H1 (cell line): ENCODE data around the gene VASN. TPM values are rescaled to one million over a fixed set of nuclear protein-coding genes. Genes with fewer than 3 reads are reported as not detected.

Source experiments
- BACH1 ChIP-seq: IDR thresholded peaks from 2 replicates; pipeline ENCODE4 v1.6.1; 2012; ENCODE audit warnings: low read length, improper control_type of control experiment
- CBX5 ChIP-seq: fragments of 300-800, 300-1000 bp; sonication (generic); IDR thresholded peaks from 2 replicates; pipeline ENCODE4 v1.7.1; 2016; ENCODE audit warnings: antibody characterized with exemption, low read length, low read depth
- GABPA ChIP-seq: IDR thresholded peaks from 2 replicates; pipeline ENCODE4 v1.6.1; 2011; ENCODE audit warnings: mild to moderate bottlenecking, low read length, moderate library complexity, borderline replicate concordance; ENCODE audit not compliant: insufficient read depth
- HDAC6 ChIP-seq: IDR thresholded peaks from one replicate; pipeline ENCODE4 v1.7.1; 2012; ENCODE audit warnings: low read depth, mild to moderate bottlenecking, inconsistent platforms, low read length, moderate library complexity
- PHF8 ChIP-seq: fragments of 200-600 bp; sonication (generic); conservative IDR thresholded peaks from 2 replicates; pipeline ENCODE4 v1.7.1; 2012; ENCODE audit warnings: low read depth, mild to moderate bottlenecking, inconsistent platforms, low read length, moderate library complexity
- RAD21 ChIP-seq, 2 experiments: IDR thresholded peaks in 1 of 2; conservative IDR thresholded peaks in 1 of 2; 2 replicates each; pipeline ENCODE4 v1.6.1; 2011; ENCODE audit warnings: low read depth in 2 of 2, low read length in 2 of 2, improper control_type of control experiment in 1 of 2, inconsistent platforms in 1 of 2, mild to moderate bottlenecking in 1 of 2, moderate library complexity in 1 of 2
- polyA plus RNA-seq, 7 experiments: library from polyadenylated mRNA; depleted of rRNA in 3 of 7; stranded (reverse) in 5 of 7; unstranded in 2 of 7; fragments of >200 nt in 5 of 7; fragments of 200-250 nt in 2 of 7; gene quantifications; 1 replicate in 5 of 7; 2 replicates in 1 of 7; 4 replicates in 1 of 7; pipeline versions ENCODE4 v1.2.1 to v1.2.3, GENCODE V29; 2011 to 2013; ENCODE audit warnings: missing spikeins in 2 of 7, mixed read lengths in 2 of 7
- total RNA-seq: library from RNA; stranded (reverse); fragmentation: NEBNext Ultra II Directional; extraction: Animal tissue kit (Norgen Biotek cat#: 25700); gene quantifications from 2 replicates; pipeline ENCODE4 v1.2.1, GENCODE V29; 2021

VASN gene
- total and polyA plus RNA-seq, 2 of the 8 experiments (the other 6 are each of a cell fraction or from before 2014, with no cell fraction given) = 9.6 to 11.3 TPM

- no peak for TF ChIP-seq HDAC6
- TF ChIP-seq CBX5 = no peak
- TF ChIP-seq PHF8 = no peak
- TF ChIP-seq GABPA = no peak
- TF ChIP-seq RAD21 (IDR thresholded peaks at IDR 0.05 in 1 of 2, conservative IDR thresholded peaks at IDR 0.05 in 1 of 2; ENCODE audit: low read depth in 2 of 2, low read length in 2 of 2) = no peak
- no peak for TF ChIP-seq BACH1
Measured at GRCh38 chr16:4360538-4361021, 11.1 kb upstream of the VASN start (continued).
